Progenitor cell of endocrine pancreas (in vitro differentiated cells): Measurements from ENCODE around the gene TMEM63C. TPM values are rescaled to one million over a fixed set of nuclear protein-coding genes. Genes with fewer than 3 reads are reported as not detected.

Source experiments
- DNase-seq: peaks from one replicate; pipeline ENCODE4 v3.0.0; 2021; ENCODE audit warnings: low spot score; ENCODE audit not compliant: unreplicated experiment
- H3K27ac Mint-ChIP-seq: 2 replicates; pipeline ENCODE4 v1.8.0; 2021; ENCODE audit warnings: mild to moderate bottlenecking, moderate library complexity, mixed read lengths
- H3K27me3 Mint-ChIP-seq: 2 replicates; pipeline ENCODE4 v1.8.0; 2021; ENCODE audit warnings: mixed read lengths
- H3K36me3 Mint-ChIP-seq: 2 replicates; pipeline ENCODE4 v1.8.0; 2022; ENCODE audit warnings: mixed read lengths; ENCODE audit not compliant: insufficient read depth
- H3K4me1 Mint-ChIP-seq: 2 replicates; pipeline ENCODE4 v1.8.0; 2021; ENCODE audit warnings: low read depth, mixed read lengths
- H3K4me3 Mint-ChIP-seq: 2 replicates; pipeline ENCODE4 v1.8.0; 2021; ENCODE audit warnings: low read depth, mild to moderate bottlenecking, moderate library complexity, mixed read lengths
- H3K9me3 Mint-ChIP-seq: 2 replicates; pipeline ENCODE4 v1.8.0; 2021; ENCODE audit warnings: low read depth, mixed read lengths
- total RNA-seq: library from RNA; stranded (reverse); gene quantifications from 2 replicates; pipeline ENCODE4 v1.2.1, GENCODE V29; 2021
- TF ChIP-seq, protein P1 (sequence below): fragments of 200-600 bp; sonication (generic); IDR thresholded peaks from one replicate; pipeline ENCODE4 v1.5.0; 2021; ENCODE audit warnings: antibody characterized with exemption, mild to moderate bottlenecking; ENCODE audit not compliant: unreplicated experiment

TMEM63C gene
- total RNA-seq, 1 donor from 2014 or later = 1.6 TPM

DNA sequence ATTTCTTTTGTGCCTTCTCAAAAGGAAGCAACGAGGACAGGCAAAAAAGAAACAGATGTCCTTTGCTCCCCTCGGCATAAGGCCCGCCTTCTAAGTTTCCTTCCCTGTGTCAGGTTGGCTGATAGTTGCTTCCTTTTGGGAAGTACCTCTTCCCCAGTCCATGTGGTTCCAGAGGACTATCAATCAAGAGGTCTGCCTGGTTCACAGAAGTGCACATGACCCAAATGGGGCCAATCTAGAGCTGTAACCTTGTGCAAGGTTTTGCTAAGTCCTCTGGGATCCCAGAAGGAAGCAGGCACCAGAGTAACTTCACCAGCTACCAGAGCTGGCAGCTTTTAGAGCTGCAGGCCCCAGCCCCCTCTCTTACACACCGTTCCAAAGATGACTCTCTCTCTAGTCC lies 42.6 kb downstream of the TMEM63C start:
- DNase-seq = no peak
- H3K36me3 Mint-ChIP-seq = no peaks in the 10 kb centered on the region
- H3K9me3 Mint-ChIP-seq = no peaks in the 10 kb centered on the region
- no peak overlapping the region for H3K4me3 Mint-ChIP-seq
- no peaks in the 10 kb centered on the region for H3K4me1 Mint-ChIP-seq
- TF ChIP-seq, protein P1, sequence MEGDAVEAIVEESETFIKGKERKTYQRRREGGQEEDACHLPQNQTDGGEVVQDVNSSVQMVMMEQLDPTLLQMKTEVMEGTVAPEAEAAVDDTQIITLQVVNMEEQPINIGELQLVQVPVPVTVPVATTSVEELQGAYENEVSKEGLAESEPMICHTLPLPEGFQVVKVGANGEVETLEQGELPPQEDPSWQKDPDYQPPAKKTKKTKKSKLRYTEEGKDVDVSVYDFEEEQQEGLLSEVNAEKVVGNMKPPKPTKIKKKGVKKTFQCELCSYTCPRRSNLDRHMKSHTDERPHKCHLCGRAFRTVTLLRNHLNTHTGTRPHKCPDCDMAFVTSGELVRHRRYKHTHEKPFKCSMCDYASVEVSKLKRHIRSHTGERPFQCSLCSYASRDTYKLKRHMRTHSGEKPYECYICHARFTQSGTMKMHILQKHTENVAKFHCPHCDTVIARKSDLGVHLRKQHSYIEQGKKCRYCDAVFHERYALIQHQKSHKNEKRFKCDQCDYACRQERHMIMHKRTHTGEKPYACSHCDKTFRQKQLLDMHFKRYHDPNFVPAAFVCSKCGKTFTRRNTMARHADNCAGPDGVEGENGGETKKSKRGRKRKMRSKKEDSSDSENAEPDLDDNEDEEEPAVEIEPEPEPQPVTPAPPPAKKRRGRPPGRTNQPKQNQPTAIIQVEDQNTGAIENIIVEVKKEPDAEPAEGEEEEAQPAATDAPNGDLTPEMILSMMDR = no peak
- no peak overlapping the region for H3K27ac Mint-ChIP-seq
- H3K27me3 Mint-ChIP-seq = peaks cover 47% of the 10 kb centered on the region

DNA sequence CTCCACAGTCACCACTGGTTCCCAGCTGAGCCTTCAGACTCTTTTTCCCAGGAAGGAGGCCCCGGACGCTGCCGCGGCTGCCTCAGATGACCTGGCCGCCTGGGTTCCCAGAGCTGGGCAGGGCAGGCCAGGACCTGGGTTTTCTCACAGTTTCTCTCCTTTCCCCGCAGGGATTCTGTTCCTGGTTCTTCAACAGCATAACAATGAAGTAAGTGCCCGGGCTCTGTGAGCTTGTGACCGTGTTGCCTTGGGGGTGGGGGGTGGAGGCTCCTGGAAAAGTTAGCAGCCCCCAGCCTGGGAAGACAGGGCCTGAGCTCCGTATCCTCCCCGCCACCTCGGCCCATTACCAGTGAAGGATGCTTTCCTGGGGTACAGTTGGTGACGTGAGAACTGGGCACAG lies 43.7 kb downstream of the TMEM63C start:
- no peaks in the 10 kb centered on the region for H3K36me3 Mint-ChIP-seq
- H3K27me3 Mint-ChIP-seq = peaks cover 40% of the 10 kb centered on the region
- no peaks in the 10 kb centered on the region for H3K4me1 Mint-ChIP-seq
- no peak for DNase-seq
- TF ChIP-seq, protein P1 = no peak
- no peak overlapping the region for H3K4me3 Mint-ChIP-seq
- no peaks in the 10 kb centered on the region for H3K9me3 Mint-ChIP-seq
- H3K27ac Mint-ChIP-seq = no peak overlapping the region

DNA sequence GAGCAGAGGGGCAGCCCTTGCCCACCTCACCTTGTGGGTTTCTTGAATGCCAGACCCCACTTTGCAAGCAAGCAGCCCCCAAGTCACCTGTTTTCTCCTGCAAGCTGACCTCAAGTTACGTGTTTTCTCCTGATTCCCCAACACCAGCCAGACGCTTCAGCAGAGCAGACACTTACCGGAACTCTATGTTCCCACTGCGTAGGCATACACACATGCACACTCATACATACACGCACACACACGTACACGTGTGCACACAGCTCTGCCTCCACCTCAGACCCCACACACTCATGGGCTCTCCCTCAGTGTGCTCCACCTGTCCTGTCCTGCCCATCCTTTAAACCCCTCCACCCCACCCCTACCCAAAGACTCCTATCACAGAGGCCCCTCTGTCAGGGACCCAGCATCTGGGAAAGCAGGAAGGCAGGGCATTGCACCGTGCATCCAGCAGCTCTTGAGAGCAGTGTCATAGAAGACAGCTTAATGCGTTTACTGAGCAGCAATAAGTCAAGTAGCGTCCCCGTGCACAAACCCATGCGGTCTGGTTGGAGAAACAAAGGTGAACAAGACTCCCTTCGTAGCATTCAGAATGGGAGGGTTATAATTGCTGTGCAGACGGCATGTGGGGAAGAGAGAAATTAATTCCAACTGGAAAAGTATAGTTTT lies 44.4 kb downstream of the TMEM63C start:
- Mint-ChIP-seq H3K27me3 (peaks cover 38% of the 10 kb centered on the region), H3K27ac (no peak overlapping the region), H3K4me1 (no peaks in the 10 kb centered on the region), H3K4me3 (no peak overlapping the region), H3K9me3 (no peaks in the 10 kb centered on the region), H3K36me3 (no peaks in the 10 kb centered on the region)
- no peak for DNase-seq
- TF ChIP-seq, protein P1 = no peak

DNA sequence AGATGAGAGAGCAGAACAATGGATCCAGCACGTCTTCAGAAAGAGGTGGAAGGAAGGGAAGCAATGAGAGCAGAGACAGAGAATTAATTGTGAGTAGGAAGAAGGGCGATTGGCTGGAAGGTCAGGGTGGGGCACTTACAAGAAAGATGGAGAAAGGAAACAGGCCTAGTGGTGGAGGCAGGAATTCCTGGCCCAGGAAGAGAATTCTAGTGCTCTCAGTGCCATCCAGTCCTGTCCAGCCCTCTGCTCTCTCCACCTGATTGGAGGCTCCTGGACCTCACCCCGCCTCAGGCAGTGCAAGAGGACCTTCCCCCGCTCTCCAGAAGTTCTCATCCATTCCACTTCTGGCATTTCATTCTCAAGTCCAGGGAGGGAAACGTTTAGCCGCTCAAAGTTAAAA lies 46.5 kb downstream of the TMEM63C start:
- Mint-ChIP-seq H3K4me1 (no peaks in the 10 kb centered on the region), H3K9me3 (no peaks in the 10 kb centered on the region), H3K27ac (no peak overlapping the region), H3K36me3 (no peaks in the 10 kb centered on the region), H3K27me3 (peaks cover 23% of the 10 kb centered on the region), H3K4me3 (no peak overlapping the region)
- no peak for DNase-seq
- TF ChIP-seq, protein P1 = no peak

DNA sequence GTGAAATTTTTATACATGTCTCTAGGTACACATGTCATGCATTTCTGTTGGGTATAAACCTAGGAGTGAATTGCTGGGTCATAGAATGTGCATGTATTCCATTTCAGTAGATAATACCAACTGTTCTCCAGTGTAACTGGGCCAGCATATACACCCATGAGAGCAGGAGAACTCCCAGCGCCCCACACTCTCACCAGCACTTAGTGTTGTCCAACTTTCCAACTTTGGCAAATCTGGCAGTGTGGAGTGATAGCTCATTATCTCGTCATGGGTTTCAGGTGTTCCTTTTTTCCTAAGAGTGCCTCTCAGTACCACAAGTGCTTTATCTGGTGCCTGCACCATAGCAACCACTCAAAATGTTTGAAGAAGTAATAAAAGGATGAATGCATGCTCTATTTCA lies 49.3 kb downstream of the TMEM63C start:
- no peak for DNase-seq
- H3K9me3 Mint-ChIP-seq = no peaks in the 10 kb centered on the region
- no peak overlapping the region for H3K27ac Mint-ChIP-seq
- TF ChIP-seq, protein P1 = no peak
- no peaks in the 10 kb centered on the region for H3K4me1 Mint-ChIP-seq
- H3K4me3 Mint-ChIP-seq = no peak overlapping the region
- no peaks in the 10 kb centered on the region for H3K36me3 Mint-ChIP-seq
- H3K27me3 Mint-ChIP-seq = peaks cover 15% of the 10 kb centered on the region
